Medulla oblongata (tissue), 1 donor: ENCODE measurements around the gene AGAP1.
A peak's percentile ranks its signal among the peaks of the same experiment; 100 is the strongest.
"Not testable (repeated sequence)": the region's sequence is repeated elsewhere in the genome, so short reads cannot be mapped to it uniquely, and the experiment has no call there.

ENCODE experiments used
- DNase-seq: peaks from one replicate; pipeline ENCODE4 v3.0.0-alpha.2; 2015; ENCODE audit errors: extremely low spot score

Gene AGAP1

DNA sequence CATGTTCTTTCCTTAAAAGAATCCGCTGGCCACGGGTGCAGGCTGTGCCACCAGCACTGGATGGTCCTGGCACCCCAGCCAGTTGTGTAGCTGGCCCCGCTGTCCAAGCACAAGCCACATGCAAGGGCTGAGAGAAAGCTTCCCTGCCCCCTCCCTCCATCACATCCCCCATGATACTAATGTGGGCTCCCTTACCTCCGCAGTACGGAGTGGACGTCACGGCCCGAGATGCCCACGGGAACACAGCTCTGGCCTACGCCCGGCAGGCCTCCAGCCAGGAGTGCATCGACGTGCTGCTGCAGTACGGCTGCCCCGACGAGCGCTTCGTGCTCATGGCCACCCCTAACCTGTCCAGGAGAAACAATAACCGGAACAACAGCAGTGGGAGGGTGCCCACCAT, 629.9 kb downstream of the AGAP1 start:
- DNase-seq = no peak

DNA sequence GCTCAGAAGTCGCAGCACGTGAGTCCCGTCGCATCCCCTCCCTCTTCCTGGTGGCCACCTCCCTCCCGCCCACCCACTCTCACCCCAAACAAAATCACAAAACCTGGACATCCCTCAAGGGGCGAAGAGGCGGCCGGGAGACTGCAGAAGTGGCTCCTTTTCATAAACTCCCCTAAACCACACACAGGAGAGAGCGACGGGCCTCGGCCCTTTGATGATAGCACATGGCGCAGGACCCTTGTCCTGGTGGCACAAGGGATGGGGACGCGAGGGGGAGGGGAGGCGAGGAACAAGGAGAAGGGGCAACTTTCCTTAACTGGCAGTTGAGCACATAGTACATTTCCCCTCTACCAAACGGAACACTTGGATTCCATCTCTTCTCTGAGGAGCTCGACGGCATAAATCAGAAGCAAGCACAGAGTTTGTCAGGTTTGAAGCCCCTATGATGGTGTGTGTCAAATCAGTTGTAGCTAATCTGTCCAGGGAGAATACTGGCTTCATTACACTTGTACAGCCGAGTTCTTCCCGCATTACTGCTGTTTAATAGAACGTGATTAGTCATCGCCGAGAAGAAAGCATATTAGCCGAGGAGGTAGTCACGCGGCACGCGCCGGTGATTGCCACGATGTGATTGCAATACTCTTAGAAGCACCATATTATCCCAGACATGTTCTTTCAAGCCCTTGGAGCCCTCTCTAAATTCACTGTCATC, 630.5 kb downstream of the AGAP1 start:
- no peak for DNase-seq

DNA sequence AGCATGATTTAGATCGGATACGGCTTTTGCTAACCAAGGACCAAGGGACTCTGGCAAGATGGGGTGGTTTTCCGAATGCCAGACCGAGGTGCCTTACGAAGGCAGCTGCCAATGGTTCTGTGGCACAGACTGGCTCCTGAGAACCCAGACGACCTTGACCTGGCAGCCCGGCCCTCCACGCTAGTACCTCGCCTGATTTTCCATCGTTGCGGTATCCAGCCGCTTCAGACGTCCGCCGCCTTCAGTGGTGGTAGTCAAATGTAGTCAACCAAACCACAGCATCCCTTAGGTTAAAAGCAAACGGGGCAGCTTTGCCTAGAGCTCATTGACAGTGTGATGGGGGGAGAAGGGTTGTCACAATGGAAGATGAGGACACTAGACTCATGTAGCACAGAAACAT, 631.7 kb downstream of the AGAP1 start:
- no peak for DNase-seq

DNA sequence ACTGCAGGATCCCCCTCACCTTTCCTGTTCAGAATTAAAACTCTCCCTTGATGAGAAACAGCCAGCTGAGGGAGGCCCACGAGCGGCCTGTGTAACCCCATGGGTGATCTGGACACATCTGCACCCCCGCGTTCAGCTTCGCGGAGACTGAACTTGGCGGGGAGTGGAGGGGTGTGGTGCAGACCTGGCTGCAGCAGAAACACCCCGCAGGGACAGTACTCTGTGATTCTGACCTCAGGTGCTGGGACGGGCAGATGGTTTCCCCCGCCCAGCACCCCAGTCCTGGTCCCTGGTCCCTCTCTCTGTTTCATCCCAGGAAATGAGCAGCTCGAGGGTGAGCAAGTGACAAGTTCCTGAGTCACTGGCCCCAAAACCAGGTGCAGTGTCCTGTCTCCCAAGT, 633.2 kb downstream of the AGAP1 start:
- DNase-seq = no peak

DNA sequence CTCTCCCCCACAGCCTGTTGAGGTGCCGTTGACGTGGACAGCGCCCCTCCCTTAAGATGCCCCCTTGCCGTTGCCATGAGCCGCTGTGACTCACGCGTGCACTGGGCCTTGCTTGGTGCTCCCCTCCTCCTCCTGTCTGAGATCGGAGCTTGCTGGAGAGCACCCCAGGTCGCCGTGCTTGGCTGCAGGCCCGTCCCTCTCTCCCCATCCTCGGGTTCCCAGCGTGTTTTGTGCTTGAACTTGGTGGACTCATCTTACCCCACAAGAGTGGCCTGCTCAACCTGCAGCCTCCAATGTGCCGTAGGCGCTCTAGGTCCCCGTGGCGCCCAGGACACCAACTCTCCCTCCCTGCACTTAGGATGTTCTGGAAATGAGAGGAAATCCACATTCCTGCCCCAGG, 634.5 kb downstream of the AGAP1 start:
- no peak for DNase-seq

DNA sequence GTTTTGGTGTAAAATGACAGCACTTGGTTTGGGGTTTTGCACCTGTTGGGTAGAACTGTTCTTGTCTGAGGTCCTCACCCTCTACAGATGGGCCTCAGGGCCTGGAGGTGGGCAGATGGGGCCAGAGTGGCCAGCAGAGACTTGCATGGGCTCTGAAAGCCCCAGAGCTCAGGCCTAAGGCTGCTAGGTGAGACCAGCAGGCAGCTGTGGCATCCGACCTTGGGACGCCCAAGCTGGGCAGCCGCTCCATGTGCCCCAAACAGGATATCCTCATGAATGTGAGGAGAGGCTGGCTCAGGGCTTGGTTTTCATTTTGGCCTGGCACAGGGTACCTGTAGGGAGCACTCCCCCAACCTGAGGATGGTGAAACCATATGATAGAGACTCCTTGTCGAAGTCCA, 636.1 kb downstream of the AGAP1 start:
- DNase-seq = no peak

DNA sequence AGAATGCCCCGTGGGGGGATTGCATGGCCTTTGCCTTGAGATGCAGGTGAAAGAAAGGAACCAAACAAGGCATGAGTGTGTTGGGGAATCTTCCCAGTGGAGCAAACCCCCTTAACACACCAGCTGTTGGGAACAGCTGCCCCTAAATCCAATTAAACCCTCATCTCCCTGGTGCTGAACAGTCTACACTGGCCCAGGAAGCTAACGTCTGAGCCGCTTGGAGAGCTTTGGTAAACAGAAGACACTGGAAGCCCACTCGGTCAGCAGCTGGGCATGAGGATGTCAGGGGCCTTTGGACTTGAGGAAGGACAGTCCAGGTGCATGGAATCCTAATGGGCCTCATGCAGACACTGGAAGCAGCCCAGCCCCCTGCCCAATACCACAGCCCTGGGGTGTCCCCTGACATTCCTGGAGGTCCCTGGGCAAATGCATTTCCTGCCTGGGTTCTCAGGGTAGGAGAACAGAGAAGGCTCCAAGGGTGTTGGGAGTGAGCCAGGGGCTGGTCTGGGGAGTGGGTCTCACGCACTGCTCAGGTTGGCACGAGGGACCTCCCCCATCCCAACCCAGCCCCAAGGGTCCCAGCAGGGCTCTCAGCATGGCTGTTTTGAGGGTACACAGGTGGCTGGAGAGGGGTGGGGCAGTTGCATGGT, 636.6 kb downstream of the AGAP1 start:
- no peak for DNase-seq

DNA sequence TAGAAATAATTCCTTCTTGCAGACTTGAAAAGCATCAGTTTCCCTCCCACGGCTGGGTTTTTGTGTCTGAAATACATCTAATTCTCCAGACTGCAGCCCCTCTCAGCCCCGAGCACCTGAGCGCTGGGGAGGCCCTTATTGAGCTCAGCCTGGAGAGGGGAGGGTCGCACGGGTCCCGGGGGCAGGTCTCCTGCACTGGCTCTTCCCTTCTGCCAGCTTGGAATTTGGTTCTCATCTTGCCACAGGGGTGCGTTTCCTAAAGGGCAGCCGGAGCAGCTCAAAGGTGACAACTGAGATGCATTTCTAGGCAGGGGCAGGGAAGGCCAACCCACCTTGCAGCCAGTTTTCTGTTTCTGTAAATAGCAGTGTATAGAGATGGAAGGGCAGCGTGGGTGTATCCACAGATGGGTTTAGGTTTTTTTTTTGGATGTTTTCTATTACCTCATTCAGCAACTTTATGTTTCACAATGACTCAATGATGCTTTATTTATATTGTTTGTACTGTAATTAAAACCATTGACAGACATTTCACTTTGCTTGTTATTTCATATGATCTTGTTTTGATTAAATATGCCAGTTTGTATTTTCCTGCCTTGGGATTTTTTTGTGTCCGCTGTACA, 637.3 kb downstream of the AGAP1 start:
- DNase-seq = no peak

DNA sequence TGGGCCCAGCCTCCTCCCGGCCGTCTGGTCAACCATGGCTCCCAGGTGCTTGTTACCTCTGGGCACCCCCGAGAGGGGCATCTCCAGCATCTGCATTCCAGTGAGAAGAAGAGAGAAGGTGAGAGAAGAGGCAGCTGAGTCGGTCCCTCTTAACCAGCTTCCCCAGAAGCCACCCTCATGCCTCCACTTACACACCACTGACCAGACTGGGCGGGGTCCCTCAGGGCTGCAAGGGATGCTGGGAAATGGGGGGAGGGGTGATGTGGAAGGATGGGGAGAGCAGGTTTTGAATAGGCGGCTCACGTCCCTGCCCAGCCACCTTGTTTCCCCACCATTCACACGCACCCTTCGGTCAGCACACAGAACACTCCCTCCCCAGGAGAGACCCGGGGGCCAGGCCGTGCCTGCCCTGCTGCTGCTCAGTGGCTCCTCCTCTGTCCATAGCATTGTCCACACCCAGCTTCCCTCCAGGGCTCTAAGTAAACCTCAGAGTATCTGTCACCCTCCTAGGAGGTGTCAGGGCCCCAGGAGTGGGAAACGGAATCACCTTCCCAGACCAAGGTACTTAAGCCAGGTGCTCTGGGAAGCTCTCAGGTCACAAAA, 639.7 kb downstream of the AGAP1 start:
- DNase-seq = no peak

DNA sequence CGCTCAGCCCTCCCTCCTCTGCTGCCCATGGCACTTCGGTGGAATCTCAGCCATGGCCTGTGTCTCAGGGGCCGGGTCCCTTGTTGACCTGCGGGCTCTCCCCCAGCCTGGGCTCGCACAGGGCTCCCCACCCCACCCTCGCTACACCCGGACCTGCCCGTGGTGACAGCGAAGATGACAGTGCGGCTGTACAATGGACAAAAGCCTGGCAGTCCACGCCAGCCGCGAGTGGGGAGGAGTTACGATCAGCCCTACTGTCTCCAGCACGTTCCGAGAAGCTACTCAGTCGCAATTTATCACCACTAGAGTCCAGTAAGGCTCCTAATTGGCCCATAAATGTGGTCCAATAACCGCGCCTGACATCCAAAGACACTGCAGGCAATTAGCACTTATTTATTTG, 642.7 kb downstream of the AGAP1 start:
- peak; percentile 41 for DNase-seq

DNA sequence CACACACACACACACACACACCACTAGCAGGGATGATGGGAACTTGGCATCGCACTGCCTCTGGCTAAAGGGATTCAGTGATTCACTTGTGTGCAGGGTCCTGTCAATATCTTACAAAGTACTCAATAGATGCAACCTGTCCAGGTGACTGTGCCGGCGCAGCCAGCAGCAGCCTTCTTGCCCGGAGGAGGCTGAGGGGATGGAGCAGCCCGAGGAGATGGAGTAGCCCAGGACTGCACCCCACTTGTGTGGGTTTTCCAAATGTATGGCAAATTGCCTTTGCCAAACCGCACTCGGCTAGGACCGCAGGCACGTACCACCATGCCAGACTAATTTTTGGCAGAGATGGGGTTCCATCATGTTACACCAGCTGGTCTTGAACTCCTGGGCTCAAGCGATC, 643.2 kb downstream of the AGAP1 start:
- DNase-seq = no peak

DNA sequence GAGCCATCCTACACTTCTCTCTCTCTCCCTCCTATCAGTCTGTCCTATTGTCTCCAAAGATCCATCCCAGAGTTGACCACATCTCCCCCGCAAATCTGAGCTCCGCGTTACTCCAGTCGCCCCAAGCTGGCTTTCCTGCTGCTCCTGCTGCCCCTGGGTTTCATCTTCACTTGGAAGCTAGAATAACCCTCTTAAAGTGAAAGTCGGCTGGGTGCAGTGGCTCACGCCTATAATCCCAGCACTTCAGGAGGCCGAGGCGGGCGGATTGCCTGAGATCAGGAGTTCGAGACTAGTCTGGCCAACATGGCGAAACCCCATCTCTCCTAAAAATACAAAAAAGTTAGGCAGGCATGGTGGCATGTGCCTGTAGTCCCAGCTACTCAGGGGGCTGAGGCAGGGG, 647.8 kb downstream of the AGAP1 start:
- DNase-seq = not testable (repeated sequence)

DNA sequence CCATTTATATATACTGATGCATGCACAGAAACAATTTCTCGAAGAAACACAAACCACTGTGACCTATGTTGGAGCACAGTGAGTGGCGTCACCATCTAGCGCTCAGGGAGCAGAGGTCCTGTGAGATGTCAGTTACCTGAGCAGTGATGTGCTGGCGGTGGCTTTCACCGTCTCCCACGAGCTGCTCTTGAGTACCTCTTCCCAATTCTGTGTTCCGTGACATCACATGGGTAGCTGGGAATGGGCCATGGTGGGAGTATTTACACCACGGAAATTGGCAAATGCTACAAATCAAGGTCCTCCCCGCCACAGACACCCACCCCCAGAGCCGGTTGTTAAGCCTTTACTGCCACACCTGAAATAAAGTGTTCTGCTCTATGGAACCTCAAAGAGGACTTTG, 650.0 kb downstream of the AGAP1 start:
- DNase-seq = no peak

DNA sequence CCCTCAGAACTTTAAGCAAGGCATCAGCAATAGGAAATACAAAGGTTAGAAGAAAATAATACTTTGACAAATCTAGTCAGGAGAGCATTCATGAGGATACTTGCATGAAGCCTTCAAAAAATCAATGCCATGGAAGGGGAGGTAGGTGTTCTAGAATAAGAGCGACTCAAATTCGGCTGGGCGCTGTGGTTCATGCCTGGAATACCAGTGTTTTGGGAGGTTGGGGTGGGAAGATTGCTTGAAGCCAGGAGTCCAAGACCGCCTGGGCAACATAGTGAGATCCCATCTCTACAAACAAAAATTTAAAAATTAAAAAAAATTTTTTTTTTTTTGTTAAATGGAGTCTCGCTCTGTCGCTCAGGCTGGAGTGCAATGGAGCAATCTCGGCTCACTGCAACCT, 652.6 kb downstream of the AGAP1 start:
- DNase-seq = no peak

DNA sequence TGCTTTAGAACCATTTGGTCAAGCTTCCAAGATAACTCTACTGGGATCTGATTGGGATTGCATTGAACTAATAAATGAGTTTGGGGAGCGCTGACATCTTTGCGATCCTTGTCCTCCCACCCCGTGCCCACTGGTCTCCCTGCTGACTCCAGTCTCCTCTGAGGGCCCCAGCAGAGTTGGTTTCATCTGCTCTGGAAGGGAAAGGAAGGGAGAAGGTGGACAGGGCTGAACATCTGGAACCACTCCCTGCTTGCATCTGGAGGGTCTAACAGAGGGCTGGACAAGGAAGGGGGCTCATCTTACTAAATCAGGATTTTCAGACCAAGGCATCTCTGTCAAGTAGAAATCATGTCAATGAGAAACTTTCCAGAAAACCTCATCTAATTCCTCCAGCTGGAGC, 661.6 kb downstream of the AGAP1 start:
- no peak for DNase-seq

DNA sequence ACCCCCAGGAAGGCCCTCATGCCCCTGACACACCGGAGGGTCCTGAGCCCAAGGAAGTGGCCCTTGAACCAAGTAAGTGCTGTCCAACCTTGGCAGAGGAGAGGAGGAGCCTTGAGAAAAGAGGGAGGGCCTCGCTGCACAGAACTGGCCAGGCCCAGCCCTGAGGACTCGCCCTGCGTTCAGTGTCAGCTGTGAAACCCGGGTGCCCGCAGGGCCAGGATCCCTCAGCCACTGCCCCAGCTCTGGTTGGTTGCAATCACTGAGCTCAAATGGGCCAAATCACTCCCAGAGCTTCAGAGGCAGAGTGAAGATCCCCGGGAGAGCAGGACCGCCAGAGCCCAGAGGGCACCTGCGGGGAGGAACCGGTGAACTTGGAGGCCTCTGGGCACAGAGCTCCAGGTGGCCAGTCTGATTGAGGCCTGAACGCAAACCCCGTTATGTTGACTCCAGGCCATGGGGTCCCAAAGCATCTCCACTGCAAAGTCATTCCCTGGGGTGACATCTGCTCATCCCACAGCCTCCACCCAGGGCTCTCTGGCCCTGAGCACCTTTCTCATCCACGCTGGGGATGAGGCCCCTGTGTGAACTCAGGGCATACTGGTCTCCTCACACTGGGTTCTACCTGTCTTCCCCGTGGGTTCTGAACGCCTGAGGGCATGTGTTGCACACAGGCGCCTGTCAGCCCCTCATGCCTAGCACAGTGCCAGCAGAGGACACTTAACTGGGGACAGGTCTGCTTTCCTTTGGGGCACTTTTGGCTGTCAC, 662.4 kb downstream of the AGAP1 start:
- DNase-seq = no peak

DNA sequence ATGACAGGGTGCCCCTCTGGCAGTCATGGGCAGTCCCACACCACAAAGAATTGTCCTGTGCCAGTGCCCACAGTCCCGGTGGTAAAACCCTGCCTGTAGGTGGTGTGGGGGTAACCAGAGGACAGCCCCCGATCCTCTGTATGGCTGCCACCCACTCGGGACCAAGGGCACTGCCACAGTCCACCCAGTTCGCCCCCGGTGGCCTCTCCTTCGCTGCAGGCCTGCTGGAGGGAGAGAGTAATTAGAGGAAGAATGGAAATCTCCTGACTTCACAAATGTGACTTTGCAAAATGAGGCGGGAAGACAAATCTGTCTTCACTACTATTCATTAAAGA, 663.0 kb downstream of the AGAP1 start:
- no peak for DNase-seq

DNA sequence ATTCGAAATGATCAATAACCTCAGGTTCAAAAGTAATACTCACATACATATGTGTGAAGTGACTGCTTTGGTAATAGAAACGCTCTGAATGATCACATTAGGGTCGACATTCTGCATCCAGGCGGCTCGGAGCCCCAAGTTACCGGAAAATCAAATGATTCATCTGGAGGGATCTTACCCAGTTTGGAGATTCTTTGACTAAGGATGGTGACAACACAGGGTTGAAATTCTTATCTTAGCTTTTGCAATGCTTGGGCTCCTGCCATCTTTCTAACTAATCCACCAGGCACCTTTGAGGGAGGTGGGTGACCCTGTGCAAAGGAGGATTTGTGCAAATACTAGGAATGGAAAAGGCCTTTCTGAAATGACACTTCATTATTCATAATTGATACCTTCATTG, 663.5 kb downstream of the AGAP1 start:
- no peak for DNase-seq

DNA sequence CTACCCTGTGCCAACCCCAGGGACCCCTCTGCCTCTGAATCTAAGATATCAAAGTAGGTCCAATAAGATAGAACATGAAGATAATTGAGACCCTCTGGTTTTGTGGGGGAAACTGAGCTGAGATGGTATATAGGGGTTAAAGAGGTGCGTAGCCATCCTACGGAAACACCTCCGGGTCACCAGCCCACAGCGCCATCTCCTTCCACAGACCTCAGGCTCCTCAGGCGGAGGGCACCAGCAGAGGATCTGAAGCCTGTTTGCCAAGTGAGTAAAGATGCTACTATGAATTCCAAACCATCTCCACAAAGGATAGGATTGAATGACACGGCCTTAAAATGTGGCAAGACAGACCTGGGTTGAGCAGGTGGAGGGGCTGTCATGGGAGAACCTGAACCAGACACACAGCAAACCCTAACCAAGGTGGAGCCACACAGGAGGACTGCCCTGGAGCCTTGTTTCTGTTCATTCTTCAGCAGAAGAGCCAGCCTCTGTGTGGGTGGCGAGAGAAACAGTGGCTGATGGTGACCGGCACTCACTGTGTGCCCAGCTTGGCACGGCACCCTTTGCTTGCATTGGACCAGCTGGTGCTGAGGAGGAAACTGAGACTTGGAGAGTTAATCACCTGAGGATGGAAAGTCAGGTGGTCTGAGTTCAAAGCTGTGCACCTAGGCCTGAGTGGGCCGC, 664.1 kb downstream of the AGAP1 start:
- DNase-seq = no peak

DNA sequence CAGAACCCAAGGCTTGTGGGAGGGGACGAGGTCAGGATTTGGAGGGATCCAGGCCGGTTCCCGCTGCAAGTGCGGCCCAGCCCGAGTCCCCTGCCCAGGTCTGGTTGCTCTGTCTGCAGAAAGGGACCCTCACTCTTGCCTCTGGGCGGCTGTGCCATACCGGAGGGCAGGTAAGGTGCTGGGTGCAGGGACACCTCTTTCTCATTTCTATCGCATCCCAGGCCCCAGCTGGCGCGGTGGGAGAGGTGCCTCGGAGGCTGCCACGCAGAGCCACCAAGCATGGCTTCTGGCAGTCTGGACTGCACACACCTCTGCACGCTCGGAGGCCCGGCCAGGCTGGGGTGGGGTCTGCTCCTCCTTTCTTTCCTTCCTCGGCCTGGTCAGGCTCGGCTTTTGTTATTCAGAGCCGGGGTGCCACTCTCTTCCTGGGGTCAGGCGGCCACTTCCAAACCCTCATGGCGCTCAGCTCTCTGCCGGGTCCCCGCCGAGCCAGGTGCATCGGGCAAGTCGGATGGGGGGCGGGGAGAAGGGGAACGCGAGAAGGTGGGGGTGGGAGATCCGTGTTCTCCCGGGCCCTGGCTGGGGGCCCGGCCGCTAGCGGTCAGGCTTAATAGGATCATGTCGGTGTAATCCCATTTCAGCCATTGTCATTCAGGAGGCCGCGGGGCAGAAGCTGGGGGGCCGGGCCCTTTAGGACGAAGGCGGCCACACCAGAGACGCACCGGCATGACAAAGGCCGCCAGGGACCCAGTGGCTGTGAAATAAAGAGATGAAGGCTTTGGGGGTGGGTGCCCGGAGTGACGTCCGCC, 665.3 kb downstream of the AGAP1 start:
- DNase-seq = no peak

DNA sequence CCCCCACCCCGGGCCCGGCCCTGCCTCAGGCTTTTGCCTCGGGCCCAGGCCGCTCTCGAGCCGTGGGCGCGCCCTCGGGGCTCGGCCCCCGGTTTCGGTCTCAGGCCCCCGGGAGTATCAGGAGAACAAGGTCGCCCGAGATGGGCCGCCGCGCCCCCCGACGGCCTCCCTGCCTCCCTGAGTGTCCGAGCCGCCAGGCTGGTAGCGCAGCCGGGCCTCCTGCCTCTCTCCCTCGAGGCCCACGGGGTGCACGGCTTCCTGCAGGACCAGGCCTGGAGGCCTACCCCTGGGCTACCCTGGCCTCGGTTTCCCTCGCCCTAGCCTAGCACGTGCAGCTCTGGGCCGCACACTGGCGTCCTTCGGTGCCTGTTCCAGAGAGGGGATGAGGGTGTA, 665.9 kb downstream of the AGAP1 start:
- DNase-seq = no peak
